Measurements from ENCODE around the gene HEXD. TPM values are rescaled to one million over a fixed set of nuclear protein-coding genes. Genes with fewer than 3 reads are reported as not detected.
"Not testable (repeated sequence)": the region's sequence is repeated elsewhere in the genome, so short reads cannot be mapped to it uniquely, and the experiment has no call there.

HEXD gene
- total RNA-seq, 3 donors from 2014 or later: 25.3 to 54.6 (median 42.1) TPM

DNA sequence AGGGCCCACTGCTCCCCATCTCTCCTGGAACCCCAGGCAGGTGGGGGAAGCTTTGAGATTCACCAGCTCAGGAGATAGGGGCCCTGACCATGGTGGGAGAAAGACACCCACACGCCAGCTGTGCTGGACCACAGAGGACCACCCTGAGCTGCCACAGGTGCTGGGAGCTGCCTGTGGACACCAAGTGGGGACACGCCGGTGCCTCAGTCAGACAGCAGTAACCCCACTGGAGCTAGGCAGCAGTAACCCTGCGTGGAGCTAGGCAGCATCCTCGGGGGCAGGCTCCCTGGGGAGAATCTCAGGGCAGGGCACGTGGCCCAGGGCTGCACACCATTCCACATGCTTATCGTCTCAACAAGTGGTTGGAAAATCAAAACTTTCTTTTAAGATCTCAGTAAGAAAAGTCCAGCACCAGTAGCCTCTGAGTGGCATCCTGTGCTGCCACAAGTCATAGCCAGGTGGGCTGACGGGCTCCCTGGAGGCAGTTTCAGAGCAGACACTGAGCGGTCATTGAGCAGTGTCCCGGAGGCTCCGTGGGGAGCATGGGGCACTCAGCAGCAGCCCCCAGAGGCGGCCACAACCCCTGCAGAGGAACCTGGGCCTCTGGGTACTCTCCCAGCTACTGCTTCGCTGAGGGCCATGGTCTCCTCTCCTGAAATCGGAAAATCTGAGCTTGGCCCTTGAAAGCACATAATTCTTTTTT lies 8.0 kb upstream of the HEXD start:
- Histone ChIP-seq H3K4me1 (ENCODE audit: low read depth) (no peaks in the 10 kb centered on the region), H3K4me3 (no peak overlapping the region), H3K36me3 (ENCODE audit: low read depth) (no peaks in the 10 kb centered on the region), H3K9me3 (no peaks in the 10 kb centered on the region)
- DNase-seq (no peak), ATAC-seq (no peak)
- TF ChIP-seq, protein P1, sequence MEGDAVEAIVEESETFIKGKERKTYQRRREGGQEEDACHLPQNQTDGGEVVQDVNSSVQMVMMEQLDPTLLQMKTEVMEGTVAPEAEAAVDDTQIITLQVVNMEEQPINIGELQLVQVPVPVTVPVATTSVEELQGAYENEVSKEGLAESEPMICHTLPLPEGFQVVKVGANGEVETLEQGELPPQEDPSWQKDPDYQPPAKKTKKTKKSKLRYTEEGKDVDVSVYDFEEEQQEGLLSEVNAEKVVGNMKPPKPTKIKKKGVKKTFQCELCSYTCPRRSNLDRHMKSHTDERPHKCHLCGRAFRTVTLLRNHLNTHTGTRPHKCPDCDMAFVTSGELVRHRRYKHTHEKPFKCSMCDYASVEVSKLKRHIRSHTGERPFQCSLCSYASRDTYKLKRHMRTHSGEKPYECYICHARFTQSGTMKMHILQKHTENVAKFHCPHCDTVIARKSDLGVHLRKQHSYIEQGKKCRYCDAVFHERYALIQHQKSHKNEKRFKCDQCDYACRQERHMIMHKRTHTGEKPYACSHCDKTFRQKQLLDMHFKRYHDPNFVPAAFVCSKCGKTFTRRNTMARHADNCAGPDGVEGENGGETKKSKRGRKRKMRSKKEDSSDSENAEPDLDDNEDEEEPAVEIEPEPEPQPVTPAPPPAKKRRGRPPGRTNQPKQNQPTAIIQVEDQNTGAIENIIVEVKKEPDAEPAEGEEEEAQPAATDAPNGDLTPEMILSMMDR (IDR thresholded peaks at IDR 0.05): no peak
- intact Hi-C loops (cut with DNase I, micrococcal nuclease): loop anchor here in 1 of 2 donors (10.0 kb wide), 1 partner anchor 55 kb away; the partner anchor contains the start of gene TEX19

DNA sequence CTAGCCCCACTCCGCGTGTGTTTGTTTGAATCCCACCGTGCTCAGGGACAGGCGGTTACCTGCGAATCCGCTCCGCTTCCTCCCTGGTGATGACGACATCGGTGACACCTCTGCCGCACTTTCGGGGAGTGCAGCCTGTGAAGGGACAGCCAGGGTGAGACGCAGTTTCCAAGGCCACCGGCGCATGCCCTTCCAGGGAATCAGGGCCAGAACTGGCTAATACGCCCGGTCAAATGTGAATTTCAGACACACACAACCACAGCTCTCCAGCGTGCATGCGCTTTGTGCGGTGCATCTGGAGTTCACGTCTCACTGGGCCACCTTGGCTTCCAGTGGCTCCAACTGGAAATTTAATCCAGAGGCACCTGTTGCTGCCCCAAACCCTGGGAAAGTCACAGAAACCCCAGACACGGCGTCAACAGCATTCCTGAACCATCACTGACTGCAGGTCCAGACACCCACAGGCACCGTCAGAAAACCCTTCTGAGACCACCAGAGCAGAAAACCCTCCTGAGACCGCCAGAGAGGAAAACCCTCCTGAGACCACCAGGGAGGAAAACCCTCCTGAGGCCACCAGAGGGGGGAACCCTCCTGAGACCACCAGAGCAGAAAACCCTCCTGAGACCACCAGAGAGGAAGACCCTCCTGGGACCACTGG lies 6.6 kb upstream of the HEXD start:
- Histone ChIP-seq H3K9me3 (no peaks in the 10 kb centered on the region), H3K4me1 (ENCODE audit: low read depth) (no peaks in the 10 kb centered on the region), H3K36me3 (ENCODE audit: low read depth) (no peaks in the 10 kb centered on the region), H3K4me3 (no peak overlapping the region)
- no peak for DNase-seq
- intact Hi-C loops (cut with DNase I, micrococcal nuclease): loop anchor here in 1 of 2 donors (10.0 kb wide), 1 partner anchor 57 kb away; the partner anchor contains the start of gene TEX19
- TF ChIP-seq, protein P1 (IDR thresholded peaks at IDR 0.05): no peak
- no peak for ATAC-seq

DNA sequence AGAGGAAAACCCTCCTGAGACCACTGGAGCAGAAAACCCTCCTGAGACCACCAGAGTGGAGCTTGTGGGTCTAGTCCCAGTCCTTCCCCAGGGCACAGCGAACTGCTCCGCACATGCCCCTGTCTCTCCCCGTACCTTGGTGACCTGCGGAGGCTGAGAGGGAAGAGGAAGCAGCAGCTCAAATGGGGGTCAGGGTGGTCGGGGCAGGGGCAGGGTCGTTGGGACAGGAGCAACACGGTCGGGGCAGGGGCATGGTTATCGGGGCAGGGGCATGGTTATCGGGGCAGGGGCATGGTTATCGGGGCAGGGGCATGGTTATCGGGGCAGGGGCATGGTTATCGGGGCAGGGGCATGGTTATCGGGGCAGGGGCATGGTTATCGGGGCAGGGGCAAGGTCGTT lies 6.1 kb upstream of the HEXD start:
- ATAC-seq; H3K9me3 ChIP-seq; DNase-seq; H3K4me1 ChIP-seq (ENCODE audit: low read depth); H3K4me3 ChIP-seq; H3K36me3 ChIP-seq (ENCODE audit: low read depth): not testable (repeated sequence)
- intact Hi-C loops (cut with DNase I, micrococcal nuclease): loop anchor here in 1 of 2 donors (10.0 kb wide), 1 partner anchor 57 kb away; the partner anchor contains the start of gene TEX19

DNA sequence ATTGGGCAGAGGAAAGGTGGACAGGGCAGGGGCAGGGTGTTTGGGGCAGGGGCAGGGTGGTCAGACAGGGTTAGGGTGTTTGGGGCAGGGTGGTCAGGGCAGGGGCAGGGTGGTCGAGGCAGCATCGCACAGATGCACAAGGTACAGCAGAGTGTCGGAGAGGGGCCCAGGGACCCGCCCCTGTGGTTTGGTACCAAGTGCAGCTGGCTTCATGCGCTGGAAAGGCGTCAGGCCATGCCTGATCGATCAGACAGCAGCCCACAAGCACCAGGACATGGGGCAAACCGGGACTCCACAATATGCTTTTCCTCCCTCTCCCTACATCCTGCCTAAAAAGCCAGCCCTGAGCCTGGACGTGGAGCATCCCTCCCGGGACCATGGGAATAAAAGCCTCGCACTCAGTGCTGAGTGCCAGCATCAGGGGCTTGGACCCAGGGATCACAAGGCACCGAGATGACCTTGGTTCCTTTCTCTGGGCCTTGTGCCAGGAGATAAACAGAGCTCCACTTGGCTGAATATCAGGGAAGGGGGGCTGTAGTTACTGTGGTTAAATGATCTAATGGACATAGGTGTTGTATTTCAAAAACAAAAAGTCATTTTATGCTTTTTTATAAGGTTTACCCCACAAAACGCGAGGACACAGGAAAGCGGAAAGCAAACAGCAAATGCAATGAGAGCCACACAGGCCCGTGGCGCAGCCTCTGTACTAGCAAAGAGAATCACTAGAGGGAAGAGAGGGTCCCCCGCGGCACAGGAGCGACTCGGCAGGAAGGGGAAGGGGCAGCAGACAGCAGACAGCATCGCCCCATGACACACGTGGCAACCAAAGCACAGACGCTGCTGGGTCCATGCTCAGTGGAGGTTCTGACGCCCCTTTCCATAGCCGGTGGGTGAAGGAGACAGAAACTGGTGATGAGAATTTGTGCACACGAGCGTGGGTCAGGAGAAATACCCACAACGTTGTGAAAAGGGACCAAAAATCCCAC lies 5.3 kb upstream of the HEXD start:
- H3K9me3 ChIP-seq: no peaks in the 10 kb centered on the region
- H3K4me1 ChIP-seq (ENCODE audit: low read depth): peaks cover 6% of the 10 kb centered on the region
- intact Hi-C loops (cut with DNase I, micrococcal nuclease): loop anchor here in 1 of 2 donors (10.0 kb wide), 1 partner anchor 58 kb away; the partner anchor contains the start of gene TEX19
- H3K4me3 ChIP-seq: no peak overlapping the region
- DNase-seq (no peak), ATAC-seq (no peak)
- no peaks in the 10 kb centered on the region for H3K36me3 ChIP-seq (ENCODE audit: low read depth)
- TF ChIP-seq, protein P1 (IDR thresholded peaks at IDR 0.05): no peak

DNA sequence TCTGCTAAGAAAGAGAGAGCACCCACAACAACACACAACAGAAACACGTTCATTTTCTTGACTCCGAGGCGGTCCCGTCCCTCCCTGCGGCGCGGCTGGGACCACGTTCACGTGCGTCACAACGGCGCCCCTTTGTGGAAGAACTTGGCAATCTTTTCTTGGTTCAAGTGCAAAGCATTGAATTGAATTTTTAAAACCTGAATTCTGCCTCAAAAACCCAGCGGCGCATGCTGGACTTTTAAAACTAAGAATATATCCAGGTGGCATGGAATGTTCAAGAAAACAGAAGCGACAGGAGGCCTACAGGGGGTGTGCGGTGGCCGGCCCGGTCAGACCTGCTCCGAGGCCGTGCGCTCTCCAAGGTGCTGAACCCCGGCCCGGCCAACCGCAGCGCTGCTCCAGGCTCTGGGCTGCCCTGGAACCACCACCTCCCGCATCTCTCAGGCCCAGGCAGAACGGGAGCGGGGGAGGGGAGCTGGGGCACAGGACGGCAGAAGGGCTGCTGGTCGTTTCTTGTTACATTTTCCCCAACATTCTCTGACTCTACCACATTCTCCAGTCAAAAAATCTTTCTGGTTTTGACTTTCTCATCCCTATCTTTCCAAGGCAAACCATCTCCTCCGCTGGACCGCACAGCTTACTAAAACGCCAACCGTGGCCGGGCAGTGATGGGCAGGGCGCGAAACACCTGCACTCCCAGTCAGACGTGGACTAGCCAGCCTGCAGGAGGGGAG lies 3.4 kb upstream of the HEXD start:
- intact Hi-C loops (cut with DNase I, micrococcal nuclease): loop anchor here in 1 of 2 donors (10.0 kb wide), 1 partner anchor 60 kb away; the partner anchor contains the start of gene TEX19
- Histone ChIP-seq H3K4me1 (ENCODE audit: low read depth) (peaks cover 16% of the 10 kb centered on the region), H3K36me3 (ENCODE audit: low read depth) (no peaks in the 10 kb centered on the region), H3K9me3 (no peaks in the 10 kb centered on the region), H3K4me3 (no peak overlapping the region)
- DNase-seq (peak in 2 of 3 donors; percentile 80 to 82), ATAC-seq (peak; percentile 53)
- TF ChIP-seq, protein P1 (IDR thresholded peaks at IDR 0.05): peak; percentile 29

Measured in mucosa of descending colon (tissue), 3 donors.